Colonic mucosa (tissue), 4 donors: ENCODE data around the gene PRPS1L1. TPM values are rescaled to one million over a fixed set of nuclear protein-coding genes. Genes with fewer than 3 reads are reported as not detected.

Experiments
- DNase-seq: peaks from one replicate; pipeline ENCODE4 v3.0.0-alpha.2; 2020
- H3K27ac ChIP-seq: fragments of 200-600 bp; one replicate; pipeline ENCODE4 v1.8.0; 2021
- H3K27me3 ChIP-seq: fragments of 200-600 bp; one replicate; pipeline ENCODE4 v1.8.0; 2021
- H3K36me3 ChIP-seq: fragments of 200-600 bp; one replicate; pipeline ENCODE4 v1.8.0; 2021
- H3K4me1 ChIP-seq: fragments of 200-600 bp; one replicate; pipeline ENCODE4 v1.8.0; 2021; ENCODE audit warnings: mild to moderate bottlenecking
- H3K4me3 ChIP-seq: fragments of 200-600 bp; one replicate; pipeline ENCODE4 v1.8.0; 2021
- H3K9ac ChIP-seq, 2 donors: one replicate each; pipeline ENCODE4 v1.7.0; 2013; ENCODE audit warnings: control low read depth in 2 of 2, low read depth in 2 of 2, low read length in 2 of 2
- H3K9me3 ChIP-seq: fragments of 200-600 bp; one replicate; pipeline ENCODE4 v1.8.0; 2021
- intact Hi-C: fragments of 100-400 bp; cut with DNase I; formaldehyde crosslinking; loops from one replicate; pipeline ENCODE4 v1.14.1; 2022
- total RNA-seq, 2 donors: library from RNA; stranded (reverse); fragmentation: NEBNext Ultra II Directional in 1 of 2; extraction: Animal tissue kit (Norgen Biotek cat#: 25700) in 1 of 2; gene quantifications; one replicate each; pipeline ENCODE4 v1.2.1, GENCODE V29; 2021
- TF ChIP-seq, protein P1 (sequence below): fragments of 200-600 bp; IDR thresholded peaks from one replicate; pipeline ENCODE4 v1.8.0; 2022; ENCODE audit warnings: antibody characterized with exemption, mild to moderate bottlenecking
- donor health status: healthy.
- donor health status: DM: no; HTN: no; CAD: no.
- donor health status: DM: no; HTN: no; CAD: no.

The PRPS1L1 gene
- total RNA-seq, 2 donors from 2014 or later, result not detected

- H3K27ac ChIP-seq, result peak overlapping the region; percentile 45
- H3K4me1 ChIP-seq, result peaks cover 13% of the 10 kb centered on the region
- TF ChIP-seq, protein P1, sequence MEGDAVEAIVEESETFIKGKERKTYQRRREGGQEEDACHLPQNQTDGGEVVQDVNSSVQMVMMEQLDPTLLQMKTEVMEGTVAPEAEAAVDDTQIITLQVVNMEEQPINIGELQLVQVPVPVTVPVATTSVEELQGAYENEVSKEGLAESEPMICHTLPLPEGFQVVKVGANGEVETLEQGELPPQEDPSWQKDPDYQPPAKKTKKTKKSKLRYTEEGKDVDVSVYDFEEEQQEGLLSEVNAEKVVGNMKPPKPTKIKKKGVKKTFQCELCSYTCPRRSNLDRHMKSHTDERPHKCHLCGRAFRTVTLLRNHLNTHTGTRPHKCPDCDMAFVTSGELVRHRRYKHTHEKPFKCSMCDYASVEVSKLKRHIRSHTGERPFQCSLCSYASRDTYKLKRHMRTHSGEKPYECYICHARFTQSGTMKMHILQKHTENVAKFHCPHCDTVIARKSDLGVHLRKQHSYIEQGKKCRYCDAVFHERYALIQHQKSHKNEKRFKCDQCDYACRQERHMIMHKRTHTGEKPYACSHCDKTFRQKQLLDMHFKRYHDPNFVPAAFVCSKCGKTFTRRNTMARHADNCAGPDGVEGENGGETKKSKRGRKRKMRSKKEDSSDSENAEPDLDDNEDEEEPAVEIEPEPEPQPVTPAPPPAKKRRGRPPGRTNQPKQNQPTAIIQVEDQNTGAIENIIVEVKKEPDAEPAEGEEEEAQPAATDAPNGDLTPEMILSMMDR, result no peak
- no peak for DNase-seq
- H3K36me3 ChIP-seq, result no peaks in the 10 kb centered on the region
- H3K4me3 ChIP-seq, result no peak overlapping the region
- intact Hi-C loops, result no loop called here
- H3K9ac ChIP-seq, result no peak overlapping the region
- H3K9me3 ChIP-seq, result no peaks in the 10 kb centered on the region
- H3K27me3 ChIP-seq, result no peaks in the 10 kb centered on the region
Measured at GRCh38 chr7:17983221-17984062, 44.2 kb downstream of the PRPS1L1 start.

- H3K9me3 ChIP-seq, result no peaks in the 10 kb centered on the region
- TF ChIP-seq, protein P1, result no peak
- H3K4me3 ChIP-seq, result no peak overlapping the region
- H3K9ac ChIP-seq, result no peak overlapping the region
- intact Hi-C loops, result no loop called here
- no peaks in the 10 kb centered on the region for H3K27me3 ChIP-seq
- no peaks in the 10 kb centered on the region for H3K4me1 ChIP-seq
- no peak for DNase-seq
- no peak overlapping the region for H3K27ac ChIP-seq
- H3K36me3 ChIP-seq, result no peaks in the 10 kb centered on the region
Measured at GRCh38 chr7:17976952-17977351, 50.7 kb downstream of the PRPS1L1 start.

Other genes with a start within 250 kb of the PRPS1L1 start
- 10 to 100 TPM; 52.5 to 71.4 TPM for gene SNX13, start 87.4 kb downstream of the PRPS1L1 start, total RNA-seq